CD1c-positive myeloid dendritic cell (primary cell): ENCODE data around the gene LIN37.

ENCODE experiments used
- DNase-seq: peaks from one replicate; pipeline ENCODE4 v3.0.0-alpha.2; 2016; ENCODE audit errors: extremely low spot score

LIN37 gene

GRCh38 chr19:35748106-35749020 lies at the start of gene LIN37:
LIN37 (plus strand) TSS chr19:35748576; CDS start chr19:35748725, 149 bp downstream.
- peak; percentile 100 for DNase-seq

- peak; percentile 97 for DNase-seq
Observed at GRCh38 chr19:35702223-35703012, 46.0 kb upstream of the LIN37 start.

GRCh38 chr19:35703343-35703742 lies 45.0 kb upstream of the LIN37 start:
- no peak for DNase-seq

- peak; percentile 50 for DNase-seq
Observed at GRCh38 chr19:35704218-35704617, 44.2 kb upstream of the LIN37 start, which contains the start of gene ZBTB32. ZBTB32 (plus strand) TSS chr19:35704558; CDS start chr19:35714627, 10,069 bp downstream.

- DNase-seq = no peak
Observed at GRCh38 chr19:35708391-35708790, 40.0 kb upstream of the LIN37 start.

GRCh38 chr19:35710784-35711723 lies 37.3 kb upstream of the LIN37 start:
- no peak for DNase-seq

- no peak for DNase-seq
Observed at GRCh38 chr19:35712567-35713505, 35.5 kb upstream of the LIN37 start.

- no peak for DNase-seq
Observed at GRCh38 chr19:35713506-35713850, 34.9 kb upstream of the LIN37 start.

- no peak for DNase-seq
Observed at GRCh38 chr19:35713904-35714495, 34.4 kb upstream of the LIN37 start.

- no peak for DNase-seq
Observed at GRCh38 chr19:35714601-35715354, 33.6 kb upstream of the LIN37 start.

- no peak for DNase-seq
Observed at GRCh38 chr19:35715355-35715809, 33.0 kb upstream of the LIN37 start.

- no peak for DNase-seq
Observed at GRCh38 chr19:35715981-35716800, 32.2 kb upstream of the LIN37 start.

GRCh38 chr19:35716801-35717664 lies 31.3 kb upstream of the LIN37 start:
- DNase-seq = peak; percentile 97

- DNase-seq = no peak
Observed at GRCh38 chr19:35717665-35718344, 30.6 kb upstream of the LIN37 start, which contains the start of gene KMT2B. KMT2B (plus strand) TSS chr19:35718003; CDS start chr19:35718019, 16 bp downstream.

- peak; percentile 33 for DNase-seq
Observed at GRCh38 chr19:35718345-35719041, 29.9 kb upstream of the LIN37 start.
